Measurements from ENCODE around the gene EPHA1. TPM values are rescaled to one million over a fixed set of nuclear protein-coding genes. Genes with fewer than 3 reads are reported as not detected.
A peak's percentile ranks its signal among the peaks of the same experiment; 100 is the strongest.

EPHA1 gene
- total and polyA plus RNA-seq, 2 experiments from 2014 or later = 60.7 to 154 TPM

- H3K4me3 Mint-ChIP-seq = peak overlapping the region; percentile 79
- peak overlapping the region; percentile 92 for H2AFZ ChIP-seq
- peaks cover 23% of the 10 kb centered on the region for H3K4me1 ChIP-seq (ENCODE audit: insufficient read depth)
- no peaks in the 10 kb centered on the region; the same call in 1 of the 2 replicates for H3K27me3 ChIP-seq (ENCODE audit: insufficient read depth)
- H4K20me1 ChIP-seq (replicated peaks; ENCODE audit: insufficient read depth) = no peaks in the 10 kb centered on the region
- H3K4me3 ChIP-seq = peak overlapping the region; percentile 52
- ATAC-seq (peak; percentile 96), DNase-seq (ENCODE audit: low spot score) (peak; percentile 95)
- H3K36me3 ChIP-seq (ENCODE audit: insufficient read depth) = no peaks in the 10 kb centered on the region
- H3K36me3 Mint-ChIP-seq (ENCODE audit: low read depth) = peaks cover 4% of the 10 kb centered on the region; the same call in 2 of the 3 replicates
- no peak for TF ChIP-seq JUNB (IDR thresholded peaks at IDR 0.05; ENCODE audit: unreplicated experiment)
- peak; percentile 36; the same call in 1 of the 2 replicates for TF ChIP-seq CREB1 (CRISPR knock-in tag; IDR thresholded peaks at IDR 0.05; ENCODE audit: low read depth)
- no peak for TF ChIP-seq EZH2 (IDR thresholded peaks at IDR 0.05; ENCODE audit: low read depth, unreplicated experiment)
- TF ChIP-seq EZH2phosphoT487 (IDR thresholded peaks at IDR 0.05; ENCODE audit: unreplicated experiment) = no peak
- TF ChIP-seq STAT1 (IDR thresholded peaks at IDR 0.05; ENCODE audit: unreplicated experiment) = no peak
- TF ChIP-seq CTCF (conservative IDR thresholded peaks at IDR 0.05; ENCODE audit: low read depth in 2 of 2) = peak; percentile 48 to 76; a peak in 3 of 4 replicates
- TF ChIP-seq ZNF331 (CRISPR knock-in tag; IDR thresholded peaks at IDR 0.05; ENCODE audit: low read depth) = no peak
- peak; percentile 26; the same call in 1 of the 2 replicates for TF ChIP-seq ZNF462 (CRISPR knock-in tag; IDR thresholded peaks at IDR 0.05)
- no peak for TF ChIP-seq ZNF114 (CRISPR knock-in tag; IDR thresholded peaks at IDR 0.05)
- TF ChIP-seq POLR2AphosphoS5 (IDR thresholded peaks at IDR 0.05; ENCODE audit: low read depth) = peak; percentile 40; the same call in 1 of the 2 replicates
- no peak for TF ChIP-seq ETS1 (IDR thresholded peaks at IDR 0.05)
- TF ChIP-seq NANOG (IDR thresholded peaks at IDR 0.05; ENCODE audit: borderline replicate concordance) = no peak
- no peak for TF ChIP-seq REST (IDR thresholded peaks at IDR 0.05; ENCODE audit: unreplicated experiment)
- H3K79me2 ChIP-seq (replicated peaks; ENCODE audit: insufficient read depth) = no peaks in the 10 kb centered on the region
- peaks cover 23% of the 10 kb centered on the region for H3K27me3 Mint-ChIP-seq (ENCODE audit: insufficient read depth, low read depth, poor library complexity)
- 0 out of 2 replicates have a peak, but pooled peaks cover 8% of the 10 kb centered on the region for H3F3A ChIP-seq (replicated peaks; ENCODE audit: low read depth)
- 0 out of 2 replicates have a peak overlapping the region, but pooled peaks have one; percentile 20 for H3K27ac Mint-ChIP-seq
- H3K9me2 ChIP-seq (ENCODE audit: insufficient read depth) = no peaks in the 10 kb centered on the region
- H3K4me1 Mint-ChIP-seq = peaks cover 21% of the 10 kb centered on the region
- H3K27ac ChIP-seq (ENCODE audit: low read depth) = no peak overlapping the region
- H3K4me2 ChIP-seq = peak overlapping the region; percentile 87
- H3K9me3 Mint-ChIP-seq = peaks cover 6% of the 10 kb centered on the region; the same call in 1 of the 3 replicates
Observed at GRCh38 chr7:143345428-143345900, 63.2 kb downstream of the EPHA1 start.

Measured in GM23338 (cell line).